ENCODE measurements around the gene MRPL23.

The MRPL23 gene

GRCh38 chr11:1921574-1922141 lies 25.5 kb upstream of the MRPL23 start:
- DNase-seq (ENCODE audit: low spot score) = no peak

- no peak for DNase-seq (ENCODE audit: low spot score)
Observed at GRCh38 chr11:1922481-1923081, 24.6 kb upstream of the MRPL23 start.

GRCh38 chr11:1923201-1923956 lies 23.8 kb upstream of the MRPL23 start:
- no peak for DNase-seq (ENCODE audit: low spot score)

- DNase-seq (ENCODE audit: low spot score) = no peak
Observed at GRCh38 chr11:1924181-1924580, 23.0 kb upstream of the MRPL23 start.

DNA sequence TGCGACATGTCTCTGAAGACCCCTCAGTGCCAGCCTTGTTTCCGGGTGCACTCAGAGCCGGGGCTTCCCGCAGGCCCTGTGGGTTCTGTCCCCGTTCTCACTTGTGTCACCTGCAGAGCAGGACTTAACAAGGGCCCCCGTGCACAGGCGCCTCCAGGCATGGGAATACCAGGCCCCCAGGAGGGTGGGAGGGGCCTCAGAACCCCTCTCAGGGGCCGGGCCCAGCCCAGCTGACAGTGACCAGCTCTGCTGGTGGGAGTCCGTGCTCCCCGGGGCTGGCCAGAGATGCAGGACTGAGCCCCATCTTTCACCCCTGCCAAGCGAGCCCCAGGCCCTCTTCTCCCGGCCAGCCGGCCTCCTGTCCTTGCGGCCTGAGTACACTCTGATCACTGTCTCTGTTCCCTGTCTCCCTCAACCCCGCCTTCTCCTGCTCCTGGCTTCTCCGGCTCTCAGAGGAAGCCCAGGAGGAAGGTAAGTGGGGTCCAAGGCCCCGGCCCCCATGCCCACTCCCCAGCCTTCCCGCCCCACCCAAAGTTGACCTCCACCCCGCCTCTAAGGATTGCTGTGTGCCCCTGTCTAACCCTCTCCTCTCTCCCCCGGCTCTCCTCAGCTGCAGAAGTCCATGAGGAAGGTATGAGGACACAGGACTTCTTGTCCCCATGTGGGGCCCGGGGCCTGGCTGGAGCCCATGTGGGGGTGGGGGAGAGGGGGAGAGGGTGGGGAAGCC lies 22.3 kb upstream of the MRPL23 start:
- no peak for DNase-seq (ENCODE audit: low spot score)

DNA sequence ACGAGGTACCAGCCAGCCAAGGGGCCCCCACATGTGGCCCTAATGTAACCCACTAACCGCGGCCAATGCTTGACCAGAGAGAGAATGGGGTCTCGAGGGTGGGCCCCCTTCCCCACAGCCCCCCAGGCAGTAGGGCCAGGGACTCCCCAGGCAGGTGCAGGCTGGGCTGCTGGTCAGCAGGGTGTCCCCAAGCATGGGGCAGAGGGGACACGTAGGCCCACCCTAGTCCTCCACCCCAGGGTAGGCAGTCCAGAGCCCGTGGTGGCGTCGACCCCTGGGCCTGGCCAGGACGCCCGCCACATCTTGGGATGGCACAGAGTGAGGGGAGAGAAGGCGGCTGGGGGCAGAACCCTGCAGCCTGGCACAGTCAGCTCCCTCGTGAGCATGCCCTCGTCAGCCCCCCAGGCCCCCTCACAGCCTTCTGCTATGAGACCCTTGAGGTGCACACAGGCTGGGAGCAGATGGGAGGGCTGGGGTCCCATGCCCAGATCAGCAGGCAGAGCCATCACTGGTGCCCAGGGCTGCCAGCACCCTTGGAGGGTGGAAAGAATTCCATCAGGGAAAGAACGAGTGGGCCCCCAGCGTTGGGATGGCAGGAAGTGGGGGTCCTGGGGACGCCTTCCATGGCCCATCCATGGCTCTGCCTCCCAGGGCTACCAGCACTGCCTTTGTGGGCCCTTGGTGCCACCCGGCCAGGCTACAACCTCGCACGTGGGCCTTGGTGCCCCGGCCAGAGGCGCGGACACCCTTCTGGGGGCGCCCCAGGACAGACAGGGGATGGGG lies 21.6 kb upstream of the MRPL23 start:
- no peak for DNase-seq (ENCODE audit: low spot score)

DNA sequence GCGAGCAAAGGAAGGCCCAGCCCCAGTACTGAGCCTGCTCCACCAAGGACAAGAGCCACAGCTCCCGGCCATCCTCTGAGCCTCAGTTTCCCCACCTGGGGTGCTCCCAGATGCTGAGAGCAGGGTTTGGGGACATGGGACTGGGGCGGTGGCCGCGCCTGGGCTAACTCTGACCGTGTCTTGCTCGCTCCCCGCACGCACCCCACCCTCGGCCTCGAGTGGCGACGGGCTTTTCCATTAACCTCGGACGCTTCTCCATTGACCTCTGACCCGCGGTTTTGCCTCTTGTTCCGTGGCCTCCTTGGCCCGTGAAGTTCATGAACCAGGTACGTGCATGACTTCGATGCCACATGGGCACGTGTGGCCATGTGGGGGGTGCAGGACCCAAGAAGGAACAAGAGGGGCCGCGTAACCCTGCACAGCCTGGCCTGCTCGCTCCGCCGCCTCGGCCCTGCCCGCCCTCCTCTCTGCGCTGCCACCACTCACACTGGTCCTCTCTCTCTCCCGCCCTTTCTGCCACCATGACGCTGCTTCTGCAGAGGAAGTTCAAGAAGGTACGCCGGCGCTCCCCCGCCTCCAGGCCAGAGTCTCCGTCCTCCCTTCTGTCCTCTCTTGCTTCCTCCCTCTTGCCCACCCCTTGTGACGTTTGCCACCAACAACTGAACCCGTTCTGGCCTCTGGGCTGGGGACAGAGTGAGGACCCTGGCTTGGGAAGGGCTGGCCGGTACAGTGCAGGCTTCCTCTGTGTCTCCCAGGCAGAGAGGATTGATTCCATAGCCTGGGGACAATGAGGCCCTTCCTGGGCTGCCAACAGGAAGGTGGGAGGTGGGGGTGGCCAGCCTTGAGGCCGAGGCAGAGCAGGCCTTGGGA lies 20.7 kb upstream of the MRPL23 start:
- DNase-seq (ENCODE audit: low spot score) = no peak

GRCh38 chr11:1927026-1927847 lies 19.9 kb upstream of the MRPL23 start:
- DNase-seq (ENCODE audit: low spot score) = no peak

- no peak for DNase-seq (ENCODE audit: low spot score)
Observed at GRCh38 chr11:1927848-1928469, 19.2 kb upstream of the MRPL23 start.

DNA sequence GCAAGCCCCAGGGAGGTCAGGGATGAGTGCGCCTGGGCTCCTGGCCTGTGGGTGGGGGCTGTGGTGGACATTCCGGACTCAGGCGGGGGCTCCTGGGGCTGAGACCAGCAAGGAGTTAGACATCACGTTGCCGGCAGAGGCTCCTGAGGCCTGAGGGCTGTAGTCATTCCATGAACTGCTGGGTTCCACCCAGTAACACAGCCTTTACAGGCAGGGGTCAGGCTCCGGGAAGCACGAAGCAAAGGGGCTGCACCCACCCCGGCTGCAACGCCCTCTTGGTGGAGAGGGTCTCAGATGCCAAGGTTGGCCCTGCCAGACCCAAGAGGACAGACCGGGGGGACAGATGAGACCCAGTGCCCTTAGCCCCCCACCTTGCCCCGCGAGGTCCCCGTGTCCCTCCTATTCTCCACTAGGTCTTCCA lies 18.7 kb upstream of the MRPL23 start:
- DNase-seq (ENCODE audit: low spot score) = no peak

DNA sequence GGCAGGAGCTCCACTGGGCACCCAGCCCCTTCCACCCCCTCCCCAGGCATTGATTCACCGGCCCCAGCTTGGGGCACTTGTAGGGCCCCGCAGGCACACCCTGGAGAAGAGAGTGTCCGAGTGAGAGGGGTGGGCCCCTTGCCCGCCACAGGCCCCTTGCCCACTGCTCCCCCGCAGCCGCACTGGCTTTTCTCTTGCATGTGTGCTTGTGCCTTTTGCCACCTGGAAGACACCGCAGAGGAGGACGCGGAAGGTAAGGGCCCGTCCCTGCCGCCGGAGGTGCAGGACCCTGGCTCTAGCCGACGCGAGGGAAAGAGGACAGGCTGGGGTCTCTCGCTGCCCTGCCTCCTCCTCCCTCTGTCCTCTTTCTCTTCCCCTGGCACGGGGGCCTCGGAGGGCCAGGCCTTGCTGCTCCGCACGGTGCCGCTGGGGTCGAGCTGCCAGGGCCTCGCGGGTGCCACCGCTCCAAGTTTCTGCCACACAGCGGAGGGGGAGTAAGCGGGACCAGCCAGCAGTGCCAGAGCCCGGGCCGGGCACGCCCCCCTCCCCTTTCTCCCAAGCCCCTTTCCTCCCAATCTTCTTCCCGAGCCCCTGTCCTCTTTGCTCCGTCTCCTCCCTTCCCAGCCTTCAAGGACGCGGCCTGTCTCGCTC lies 18.1 kb upstream of the MRPL23 start:
- DNase-seq (ENCODE audit: low spot score) = no peak

- DNase-seq (ENCODE audit: low spot score) = no peak
Observed at GRCh38 chr11:1929621-1930461, 17.3 kb upstream of the MRPL23 start.

DNA sequence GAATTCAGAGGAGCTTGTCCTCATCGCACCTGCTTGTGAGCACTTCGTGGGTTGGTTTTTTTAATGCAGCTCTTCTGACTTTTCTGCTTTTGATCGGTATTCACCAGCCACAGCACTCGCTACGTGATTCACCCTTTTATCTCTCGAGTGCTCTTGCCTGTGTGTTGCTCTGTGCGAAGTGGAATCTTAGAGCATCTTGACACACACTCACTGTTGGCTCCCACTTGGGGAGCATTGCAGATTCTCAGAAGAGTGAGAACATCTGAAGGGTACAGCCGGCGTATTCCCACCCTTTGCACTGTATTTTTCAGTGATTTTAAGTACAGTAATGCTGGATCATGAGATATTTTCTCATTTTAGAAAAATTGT lies 16.7 kb upstream of the MRPL23 start:
- DNase-seq (ENCODE audit: low spot score) = no peak

GRCh38 chr11:1931341-1932104 lies 15.6 kb upstream of the MRPL23 start:
- no peak for DNase-seq (ENCODE audit: low spot score)

GRCh38 chr11:1932105-1932480 lies 15.0 kb upstream of the MRPL23 start:
- no peak for DNase-seq (ENCODE audit: low spot score)

DNA sequence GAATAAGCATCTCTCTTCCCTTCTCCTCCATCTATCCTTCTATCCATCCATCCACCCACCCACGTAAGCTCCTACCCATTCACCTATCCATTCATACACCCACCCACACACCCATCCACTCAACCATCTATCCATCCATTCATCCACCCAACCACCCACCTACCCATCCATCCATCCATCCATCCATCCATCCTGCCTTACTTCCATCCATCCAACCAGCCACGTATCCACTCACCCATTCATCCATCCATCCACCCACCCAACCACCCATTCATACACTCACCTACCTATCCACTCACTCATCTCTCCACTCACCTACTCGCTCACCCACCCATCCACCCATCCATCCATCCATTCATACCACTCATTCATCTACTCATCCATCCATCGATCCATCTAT lies 14.5 kb upstream of the MRPL23 start:
- DNase-seq (ENCODE audit: low spot score) = no peak
